ENCODE data around the gene PRDM16. TPM values are rescaled to one million over a fixed set of nuclear protein-coding genes. Genes with fewer than 3 reads are reported as not detected.
"Not testable (repeated sequence)": the region's sequence is repeated elsewhere in the genome, so short reads cannot be mapped to it uniquely, and the experiment has no call there.

PRDM16 gene
- total RNA-seq, 1 donor from 2014 or later = not detected

- Mint-ChIP-seq H3K27ac (no peak overlapping the region), H3K4me3 (ENCODE audit: low read depth) (no peak overlapping the region), H3K9me3 (no peaks in the 10 kb centered on the region), H3K36me3 (ENCODE audit: low read depth) (no peaks in the 10 kb centered on the region), H3K27me3 (ENCODE audit: low read depth) (no peaks in the 10 kb centered on the region), H3K4me1 (ENCODE audit: low read depth) (no peaks in the 10 kb centered on the region)
- intact Hi-C loops (cut with micrococcal nuclease) = no loop called here
- DNase-seq (ENCODE audit: low spot score) = no peak
Measured at GRCh38 chr1:3086272-3086974, 17.4 kb downstream of the PRDM16 start.

- H3K27ac Mint-ChIP-seq = no peak overlapping the region
- no peaks in the 10 kb centered on the region for H3K9me3 Mint-ChIP-seq
- H3K4me1 Mint-ChIP-seq (ENCODE audit: low read depth) = no peaks in the 10 kb centered on the region
- no peaks in the 10 kb centered on the region for H3K27me3 Mint-ChIP-seq (ENCODE audit: low read depth)
- intact Hi-C loops (cut with micrococcal nuclease) = no loop called here
- DNase-seq (ENCODE audit: low spot score) = no peak
- no peak overlapping the region for H3K4me3 Mint-ChIP-seq (ENCODE audit: low read depth)
- no peaks in the 10 kb centered on the region for H3K36me3 Mint-ChIP-seq (ENCODE audit: low read depth)
Measured at GRCh38 chr1:3087049-3087448, 18.0 kb downstream of the PRDM16 start.

- H3K4me1 Mint-ChIP-seq (ENCODE audit: low read depth); intact Hi-C loops (cut with micrococcal nuclease); H3K27me3 Mint-ChIP-seq (ENCODE audit: low read depth); H3K4me3 Mint-ChIP-seq (ENCODE audit: low read depth); H3K9me3 Mint-ChIP-seq; DNase-seq (ENCODE audit: low spot score); H3K36me3 Mint-ChIP-seq (ENCODE audit: low read depth); H3K27ac Mint-ChIP-seq: not testable (repeated sequence)
Measured at GRCh38 chr1:3087946-3088668, 19.1 kb downstream of the PRDM16 start.

- H3K4me1 Mint-ChIP-seq (ENCODE audit: low read depth) = no peaks in the 10 kb centered on the region
- intact Hi-C loops (cut with micrococcal nuclease) = no loop called here
- H3K27me3 Mint-ChIP-seq (ENCODE audit: low read depth) = no peaks in the 10 kb centered on the region
- H3K4me3 Mint-ChIP-seq (ENCODE audit: low read depth) = no peak overlapping the region
- DNase-seq (ENCODE audit: low spot score) = no peak
- no peaks in the 10 kb centered on the region for H3K9me3 Mint-ChIP-seq
- H3K36me3 Mint-ChIP-seq (ENCODE audit: low read depth) = no peaks in the 10 kb centered on the region
- no peak overlapping the region for H3K27ac Mint-ChIP-seq
Measured at GRCh38 chr1:3089490-3089889, 20.5 kb downstream of the PRDM16 start.

GRCh38 chr1:3091334-3091733 lies 22.3 kb downstream of the PRDM16 start:
- H3K4me1 Mint-ChIP-seq (ENCODE audit: low read depth) = no peaks in the 10 kb centered on the region
- no peaks in the 10 kb centered on the region for H3K27me3 Mint-ChIP-seq (ENCODE audit: low read depth)
- intact Hi-C loops (cut with micrococcal nuclease) = no loop called here
- H3K27ac Mint-ChIP-seq = no peak overlapping the region
- H3K4me3 Mint-ChIP-seq (ENCODE audit: low read depth) = no peak overlapping the region
- no peaks in the 10 kb centered on the region for H3K9me3 Mint-ChIP-seq
- no peak for DNase-seq (ENCODE audit: low spot score)
- H3K36me3 Mint-ChIP-seq (ENCODE audit: low read depth) = no peaks in the 10 kb centered on the region

- Mint-ChIP-seq H3K4me1 (ENCODE audit: low read depth) (no peaks in the 10 kb centered on the region), H3K36me3 (ENCODE audit: low read depth) (no peaks in the 10 kb centered on the region), H3K4me3 (ENCODE audit: low read depth) (no peak overlapping the region), H3K27ac (no peak overlapping the region), H3K27me3 (ENCODE audit: low read depth) (no peaks in the 10 kb centered on the region), H3K9me3 (no peaks in the 10 kb centered on the region)
- intact Hi-C loops (cut with micrococcal nuclease) = no loop called here
- no peak for DNase-seq (ENCODE audit: low spot score)
Measured at GRCh38 chr1:3092530-3092929, 23.5 kb downstream of the PRDM16 start.

GRCh38 chr1:3093898-3094626 lies 25.1 kb downstream of the PRDM16 start:
- Mint-ChIP-seq H3K4me3 (ENCODE audit: low read depth) (no peak overlapping the region), H3K4me1 (ENCODE audit: low read depth) (no peaks in the 10 kb centered on the region), H3K36me3 (ENCODE audit: low read depth) (no peaks in the 10 kb centered on the region), H3K9me3 (no peaks in the 10 kb centered on the region), H3K27ac (no peak overlapping the region), H3K27me3 (ENCODE audit: low read depth) (no peaks in the 10 kb centered on the region)
- DNase-seq (ENCODE audit: low spot score) = no peak
- intact Hi-C loops (cut with micrococcal nuclease) = no loop called here

- H3K4me1 Mint-ChIP-seq (ENCODE audit: low read depth) = no peaks in the 10 kb centered on the region
- intact Hi-C loops (cut with micrococcal nuclease) = no loop called here
- no peaks in the 10 kb centered on the region for H3K9me3 Mint-ChIP-seq
- H3K27me3 Mint-ChIP-seq (ENCODE audit: low read depth) = no peaks in the 10 kb centered on the region
- no peak overlapping the region for H3K27ac Mint-ChIP-seq
- no peak overlapping the region for H3K4me3 Mint-ChIP-seq (ENCODE audit: low read depth)
- no peaks in the 10 kb centered on the region for H3K36me3 Mint-ChIP-seq (ENCODE audit: low read depth)
- no peak for DNase-seq (ENCODE audit: low spot score)
Measured at GRCh38 chr1:3094863-3095780, 26.1 kb downstream of the PRDM16 start.

GRCh38 chr1:3096345-3096744 lies 27.3 kb downstream of the PRDM16 start:
- no peaks in the 10 kb centered on the region for H3K27me3 Mint-ChIP-seq (ENCODE audit: low read depth)
- no peaks in the 10 kb centered on the region for H3K9me3 Mint-ChIP-seq
- H3K27ac Mint-ChIP-seq = no peak overlapping the region
- intact Hi-C loops (cut with micrococcal nuclease) = no loop called here
- no peak for DNase-seq (ENCODE audit: low spot score)
- H3K4me3 Mint-ChIP-seq (ENCODE audit: low read depth) = no peak overlapping the region
- no peaks in the 10 kb centered on the region for H3K4me1 Mint-ChIP-seq (ENCODE audit: low read depth)
- H3K36me3 Mint-ChIP-seq (ENCODE audit: low read depth) = no peaks in the 10 kb centered on the region

GRCh38 chr1:3097231-3097630 lies 28.2 kb downstream of the PRDM16 start:
- intact Hi-C loops (cut with micrococcal nuclease) = no loop called here
- Mint-ChIP-seq H3K4me3 (ENCODE audit: low read depth) (no peak overlapping the region), H3K9me3 (no peaks in the 10 kb centered on the region), H3K27me3 (ENCODE audit: low read depth) (no peaks in the 10 kb centered on the region), H3K27ac (no peak overlapping the region), H3K4me1 (ENCODE audit: low read depth) (no peaks in the 10 kb centered on the region), H3K36me3 (ENCODE audit: low read depth) (no peaks in the 10 kb centered on the region)
- DNase-seq (ENCODE audit: low spot score) = no peak

- DNase-seq (ENCODE audit: low spot score) = no peak
- intact Hi-C loops (cut with micrococcal nuclease) = no loop called here
- Mint-ChIP-seq H3K27me3 (ENCODE audit: low read depth) (no peaks in the 10 kb centered on the region), H3K9me3 (no peaks in the 10 kb centered on the region), H3K36me3 (ENCODE audit: low read depth) (no peaks in the 10 kb centered on the region), H3K27ac (no peak overlapping the region), H3K4me1 (ENCODE audit: low read depth) (no peaks in the 10 kb centered on the region), H3K4me3 (ENCODE audit: low read depth) (no peak overlapping the region)
Measured at GRCh38 chr1:3097861-3098260, 28.9 kb downstream of the PRDM16 start.

- intact Hi-C loops (cut with micrococcal nuclease) = no loop called here
- H3K27me3 Mint-ChIP-seq (ENCODE audit: low read depth) = no peaks in the 10 kb centered on the region
- H3K4me3 Mint-ChIP-seq (ENCODE audit: low read depth) = no peak overlapping the region
- DNase-seq (ENCODE audit: low spot score) = no peak
- H3K27ac Mint-ChIP-seq = no peak overlapping the region
- no peaks in the 10 kb centered on the region for H3K9me3 Mint-ChIP-seq
- H3K4me1 Mint-ChIP-seq (ENCODE audit: low read depth) = no peaks in the 10 kb centered on the region
- no peaks in the 10 kb centered on the region for H3K36me3 Mint-ChIP-seq (ENCODE audit: low read depth)
Measured at GRCh38 chr1:3099861-3100260, 30.9 kb downstream of the PRDM16 start.

Data from activated T-helper 2 cell treated with anti-CD3 and anti-CD28 coated beads, Interferon-gamma antibody, Interleukin-2, Interleukin-4, amounts not matched to agents 10 μg/mL and 5 μg/mL and 100 μg/mL, durations not matched to agents 14 hours and 24 hours and 36 hours (primary cell).